MM.1S (cell line): ENCODE measurements around the gene ITIH4.

Source experiments
- DNase-seq: peaks from one replicate; pipeline ENCODE4 v3.0.0-alpha.2; 2015
- H2AFZ ChIP-seq: fragments of 300-600 bp; sonication (generic); 2 replicates; pipeline ENCODE4 v1.6.0; 2016; ENCODE audit warnings: antibody characterized with exemption, low read length
- H3F3A ChIP-seq: fragments of 300-600 bp; sonication (generic); 2 replicates; pipeline ENCODE4 v1.6.1; 2016; ENCODE audit warnings: mild to moderate bottlenecking, antibody characterized with exemption, low read length, moderate library complexity, mixed read lengths; ENCODE audit not compliant: insufficient read depth
- H3K27ac ChIP-seq: fragments of 300-600 bp; sonication (generic); 2 replicates; pipeline ENCODE4 v1.5.1; 2016; ENCODE audit warnings: mild to moderate bottlenecking, low read length
- H3K27me3 ChIP-seq: fragments of 300-600 bp; sonication (generic); replicated peaks from 2 replicates; pipeline ENCODE4 v1.6.0; 2016; ENCODE audit warnings: low read length; ENCODE audit not compliant: insufficient read depth
- H3K36me3 ChIP-seq: fragments of 300-600 bp; sonication (generic); replicated peaks from 2 replicates; pipeline ENCODE4 v1.6.1; 2016; ENCODE audit warnings: mild to moderate bottlenecking, low read length, mixed read lengths; ENCODE audit not compliant: insufficient read depth
- H3K4me1 ChIP-seq: fragments of 300-600 bp; sonication (generic); 2 replicates; pipeline ENCODE4 v1.6.1; 2016; ENCODE audit warnings: low read length, mixed read lengths
- H3K4me2 ChIP-seq: fragments of 300-600 bp; sonication (generic); 2 replicates; pipeline ENCODE4 v1.6.0; 2016; ENCODE audit warnings: low read depth, low read length
- H3K4me3 ChIP-seq: fragments of 300-600 bp; sonication (generic); 2 replicates; pipeline ENCODE4 v1.5.1; 2016; ENCODE audit warnings: low read length, mixed read lengths
- H3K79me2 ChIP-seq: fragments of 300-600 bp; sonication (generic); 2 replicates; pipeline ENCODE4 v1.6.1; 2016; ENCODE audit warnings: mixed run types, low read length, mixed read lengths
- H3K9ac ChIP-seq: fragments of 300-600 bp; sonication (generic); 2 replicates; pipeline ENCODE4 v1.6.1; 2016; ENCODE audit warnings: low read length, mixed read lengths
- H3K9me2 ChIP-seq: fragments of 300-600 bp; sonication (generic); replicated peaks from 2 replicates; pipeline ENCODE4 v1.6.1; 2016; ENCODE audit warnings: mild to moderate bottlenecking, low read length, mixed read lengths; ENCODE audit not compliant: insufficient read depth
- H3K9me3 ChIP-seq: fragments of 300-600 bp; sonication (generic); replicated peaks from 2 replicates; pipeline ENCODE4 v1.6.1; 2016; ENCODE audit warnings: mild to moderate bottlenecking, low read length, mixed read lengths; ENCODE audit not compliant: insufficient read depth
- H4K20me1 ChIP-seq: fragments of 300-600 bp; sonication (generic); 2 replicates; pipeline ENCODE4 v1.6.1; 2016; ENCODE audit warnings: mild to moderate bottlenecking, low read length, moderate library complexity, mixed read lengths; ENCODE audit not compliant: insufficient read depth
- CTCF ChIP-seq: fragments of 300-600 bp; sonication (generic); IDR thresholded peaks from 2 replicates; pipeline ENCODE4 v1.5.1; 2016; ENCODE audit warnings: antibody characterized with exemption, low read length, mixed read lengths
- EZH2 ChIP-seq: fragments of 300-600 bp; sonication (generic); optimal IDR thresholded peaks from 2 replicates; pipeline ENCODE3; 2017; ENCODE audit warnings: low read depth, mild to moderate bottlenecking, antibody characterized with exemption, low read length, mixed read lengths
- EZH2phosphoT487 ChIP-seq: fragments of 300-600 bp; sonication (generic); IDR thresholded peaks from 2 replicates; pipeline ENCODE4 v1.6.1; 2018; ENCODE audit warnings: antibody characterized with exemption, low read length

ITIH4 gene

GRCh38 chr3:52788890-52789745 is 41.4 kb downstream of the ITIH4 start:
- DNase-seq = no peak
- Histone ChIP-seq H3K9me2 (no peaks in the 10 kb centered on the region), H3K9ac (no peak overlapping the region), H3K27me3 (no peaks in the 10 kb centered on the region), H3F3A (no peaks in the 10 kb centered on the region), H3K4me3 (no peak overlapping the region), H4K20me1 (no peaks in the 10 kb centered on the region), H3K36me3 (no peaks in the 10 kb centered on the region), H3K4me2 (no peak overlapping the region), H3K27ac (no peak overlapping the region), H3K4me1 (no peaks in the 10 kb centered on the region), H3K79me2 (no peaks in the 10 kb centered on the region), H2AFZ (no peak overlapping the region), H3K9me3 (no peaks in the 10 kb centered on the region)
- TF ChIP-seq EZH2 (no peak), EZH2phosphoT487 (no peak), CTCF (no peak)

- Histone ChIP-seq H4K20me1 (no peaks in the 10 kb centered on the region), H3K4me1 (no peaks in the 10 kb centered on the region), H3K79me2 (no peaks in the 10 kb centered on the region), H3K27ac (no peak overlapping the region), H2AFZ (no peak overlapping the region), H3K4me2 (no peak overlapping the region), H3K4me3 (no peak overlapping the region), H3K9me3 (no peaks in the 10 kb centered on the region), H3K27me3 (no peaks in the 10 kb centered on the region), H3K9me2 (no peaks in the 10 kb centered on the region), H3K36me3 (no peaks in the 10 kb centered on the region), H3F3A (no peaks in the 10 kb centered on the region), H3K9ac (no peak overlapping the region)
- TF ChIP-seq EZH2phosphoT487 (no peak), CTCF (no peak), EZH2 (no peak)
- no peak for DNase-seq
These were observed 42.5 kb downstream of the ITIH4 start for GRCh38 chr3:52787672-52788625.

GRCh38 chr3:52787246-52787645 is 43.2 kb downstream of the ITIH4 start:
- no peak for DNase-seq
- Histone ChIP-seq H4K20me1 (no peaks in the 10 kb centered on the region), H3K4me3 (no peak overlapping the region), H3K36me3 (no peaks in the 10 kb centered on the region), H3K27me3 (no peaks in the 10 kb centered on the region), H3K9ac (no peak overlapping the region), H2AFZ (no peak overlapping the region), H3K9me3 (no peaks in the 10 kb centered on the region), H3K4me2 (no peak overlapping the region), H3K9me2 (no peaks in the 10 kb centered on the region), H3K27ac (no peak overlapping the region), H3K79me2 (no peaks in the 10 kb centered on the region), H3K4me1 (no peaks in the 10 kb centered on the region), H3F3A (no peaks in the 10 kb centered on the region)
- TF ChIP-seq EZH2phosphoT487 (no peak), EZH2 (no peak), CTCF (no peak)
